GM18498 (cell line): Measurements from ENCODE around the gene SYCP2.
"Not testable (repeated sequence)": the region's sequence is repeated elsewhere in the genome, so short reads cannot be mapped to it uniquely, and the experiment has no call there.

Source experiments
- ATAC-seq: cut with Tn5 transposase; IDR thresholded peaks from one replicate; pipeline ENCODE4 v1.9.1; 2021; ENCODE audit warnings: mild to moderate bottlenecking, moderate library complexity; ENCODE audit not compliant: unreplicated experiment

SYCP2 gene

DNA sequence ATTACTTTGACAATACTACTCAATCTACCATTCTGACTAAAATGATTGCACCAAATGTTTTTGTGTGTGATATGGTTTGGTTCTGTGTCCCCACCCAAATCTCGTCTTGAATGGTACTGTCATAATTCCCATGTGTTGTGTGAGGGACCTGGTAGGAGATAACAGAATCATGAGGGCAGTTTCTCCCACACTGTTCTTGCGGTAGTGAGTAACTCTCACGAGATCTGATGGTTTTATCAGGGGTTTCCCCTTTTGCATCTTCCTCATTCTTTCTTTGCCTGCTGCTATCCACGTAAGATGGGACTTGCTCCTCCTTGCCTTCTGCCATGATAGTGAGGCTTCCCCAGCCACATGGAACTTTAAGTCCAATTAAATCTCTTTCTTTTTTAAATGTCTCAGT lies 20.8 kb downstream of the SYCP2 start:
- ATAC-seq: no peak

DNA sequence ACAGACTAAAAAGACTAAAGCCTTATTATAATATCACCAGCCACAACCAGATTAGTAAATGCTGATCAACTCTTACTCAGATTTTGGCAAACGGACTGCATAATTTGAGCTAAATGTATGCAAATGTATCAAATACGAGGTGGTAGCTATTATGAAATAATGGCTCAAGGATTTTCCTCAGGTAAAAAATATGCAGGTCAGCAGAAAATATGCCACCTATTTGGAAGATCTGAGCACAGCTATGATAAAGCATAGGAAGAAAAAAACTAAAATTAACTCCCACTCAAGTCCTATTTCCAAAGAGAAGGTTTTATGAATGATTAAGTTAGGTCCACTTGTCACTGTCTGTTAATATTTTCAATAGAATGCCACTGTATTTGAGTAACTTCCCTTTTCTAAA lies 22.4 kb downstream of the SYCP2 start:
- ATAC-seq: no peak

DNA sequence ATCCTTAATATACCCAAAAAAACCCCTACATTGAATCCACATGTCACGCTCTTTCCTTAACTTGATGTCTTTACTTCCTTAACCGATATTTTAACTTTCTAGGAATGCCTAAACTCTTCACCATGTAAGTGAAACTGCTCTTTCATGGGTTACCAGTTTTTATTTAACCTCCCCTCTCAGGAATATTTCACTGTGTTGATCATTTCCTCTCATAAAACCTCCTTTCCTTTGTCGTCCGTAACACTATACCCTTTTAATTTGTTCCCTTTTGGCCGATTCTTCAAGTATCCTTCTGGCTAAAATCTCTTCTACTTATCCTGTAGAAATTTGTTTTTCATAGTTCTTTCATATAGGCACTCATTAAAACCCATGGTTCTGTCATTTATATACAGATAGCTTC lies 24.6 kb downstream of the SYCP2 start:
- ATAC-seq: no peak

DNA sequence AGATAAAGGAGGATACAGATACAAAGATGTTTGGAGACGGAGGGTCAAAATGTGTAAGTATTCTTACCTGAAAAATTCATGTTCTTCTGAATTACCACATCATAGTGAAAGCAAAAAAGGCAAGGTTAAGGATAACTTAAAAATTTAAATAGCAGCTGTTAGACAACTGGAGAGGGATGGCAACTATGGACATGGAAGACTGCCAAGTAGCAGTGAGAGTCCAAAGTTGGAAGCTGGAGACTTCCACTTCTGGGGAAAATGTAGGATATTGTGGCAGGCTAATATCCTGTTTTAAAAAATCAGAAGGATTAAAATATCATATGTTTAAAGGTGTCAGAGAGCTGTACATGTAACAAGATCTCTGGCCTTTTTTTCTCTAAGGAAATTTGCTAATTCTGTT lies 29.8 kb downstream of the SYCP2 start:
- ATAC-seq: no peak

DNA sequence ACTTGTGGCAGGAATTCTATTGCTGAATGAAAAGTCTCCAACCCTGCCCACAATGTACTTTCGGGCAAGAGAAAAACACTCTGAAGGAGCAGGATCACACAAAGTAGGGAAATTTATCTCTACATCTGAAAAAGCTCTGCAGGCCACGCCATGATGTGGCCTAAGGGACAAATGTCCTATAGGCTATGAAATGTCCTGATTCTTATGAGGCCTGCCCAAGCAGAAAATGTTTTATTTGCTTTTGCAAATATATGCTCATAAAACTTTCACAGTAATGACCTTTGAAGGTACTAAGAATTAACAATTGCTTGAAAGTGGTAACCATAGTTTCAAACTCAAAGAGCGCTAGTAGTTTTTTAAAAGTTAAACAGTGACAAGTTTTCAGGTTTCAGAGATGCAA lies 31.0 kb downstream of the SYCP2 start:
- ATAC-seq: no peak

DNA sequence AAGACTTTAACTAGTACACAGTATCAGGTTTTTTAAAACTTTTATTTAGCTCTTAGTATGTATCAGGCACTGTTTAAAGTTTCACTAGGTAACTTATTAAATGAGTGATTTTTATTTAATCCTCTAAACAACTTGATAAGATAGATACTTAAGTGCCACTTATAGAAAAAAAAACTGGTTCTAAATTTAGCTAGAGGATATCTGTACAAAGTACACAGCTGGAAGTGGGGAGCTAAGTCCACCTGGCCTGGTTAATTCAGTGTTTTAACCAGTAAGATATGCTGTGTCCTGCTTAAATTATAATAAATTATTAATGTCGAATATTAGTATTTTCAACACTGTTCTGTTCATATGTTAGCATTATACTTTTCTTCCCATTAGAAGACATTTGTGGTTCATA lies 37.5 kb downstream of the SYCP2 start:
- ATAC-seq: no peak

DNA sequence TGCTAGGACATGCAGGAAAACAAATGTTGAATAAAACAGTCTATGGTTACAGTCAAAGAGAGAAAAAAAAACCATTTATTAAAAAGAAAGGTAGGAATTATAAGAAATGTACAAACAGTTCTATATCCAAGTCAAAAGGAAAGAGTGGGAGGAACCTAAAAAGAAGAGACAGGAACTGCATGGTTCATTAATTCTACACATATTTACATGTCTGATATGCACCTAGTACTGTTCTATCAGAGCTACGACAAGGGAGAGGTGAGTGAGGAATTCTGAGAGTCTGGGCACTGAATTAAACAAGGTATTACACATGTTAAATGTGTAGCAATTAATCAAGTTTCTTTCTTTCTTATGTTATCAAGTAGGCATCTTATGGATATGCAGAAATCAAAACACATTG lies 41.9 kb downstream of the SYCP2 start:
- no peak for ATAC-seq

DNA sequence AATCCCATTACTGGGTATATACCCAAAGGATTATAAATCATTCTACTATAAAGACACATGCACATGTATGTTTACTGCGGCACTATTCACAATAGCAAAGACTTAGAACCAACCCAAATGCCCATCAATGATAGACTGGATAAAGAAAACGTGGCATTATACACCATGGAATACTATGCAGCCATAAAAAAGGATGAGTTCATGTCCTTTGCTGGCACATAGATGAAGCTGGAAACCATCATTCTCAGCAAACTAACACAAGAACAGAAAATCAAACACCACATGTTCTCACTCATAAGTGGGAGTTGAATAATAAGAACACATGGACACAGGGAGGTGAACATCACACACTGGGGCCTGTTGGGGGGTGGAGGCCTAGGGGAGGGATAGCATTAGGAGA lies 43.4 kb downstream of the SYCP2 start:
- ATAC-seq: not testable (repeated sequence)

DNA sequence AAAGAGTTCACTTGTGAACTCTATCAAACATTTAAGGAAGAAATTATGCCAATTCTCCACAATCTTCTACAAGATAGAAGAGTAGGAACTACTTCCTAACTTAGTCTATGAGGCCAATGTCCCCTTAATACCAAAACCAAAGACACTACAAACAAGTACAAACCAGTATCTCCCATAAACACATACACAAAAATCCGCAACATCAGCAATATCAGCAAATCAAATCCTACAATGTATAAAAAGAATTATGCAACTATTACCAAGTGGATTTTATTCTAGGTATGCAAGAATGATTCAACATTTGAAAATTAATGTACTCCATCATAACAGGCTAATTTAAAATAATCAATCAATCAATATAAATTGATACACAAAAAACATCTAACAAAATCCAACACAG lies 45.4 kb downstream of the SYCP2 start:
- no peak for ATAC-seq

DNA sequence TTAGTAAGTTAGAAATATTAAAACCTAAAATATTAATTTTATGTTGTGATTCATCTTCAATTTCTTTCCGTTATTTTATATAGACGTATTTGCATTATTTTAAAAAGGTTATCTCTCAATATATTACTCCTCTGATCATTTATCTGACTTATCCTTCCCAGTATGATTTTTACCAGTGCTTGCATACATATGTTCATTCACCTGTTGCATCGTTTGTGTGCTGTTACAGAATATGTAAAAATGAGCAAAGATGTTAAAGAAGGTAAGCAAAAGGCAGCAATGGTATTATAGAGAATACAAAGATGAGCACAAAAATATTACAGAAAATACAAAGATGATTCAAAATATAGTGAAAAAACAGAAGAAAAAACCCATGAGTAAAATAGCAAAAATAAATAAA lies 48.9 kb downstream of the SYCP2 start:
- no peak for ATAC-seq

DNA sequence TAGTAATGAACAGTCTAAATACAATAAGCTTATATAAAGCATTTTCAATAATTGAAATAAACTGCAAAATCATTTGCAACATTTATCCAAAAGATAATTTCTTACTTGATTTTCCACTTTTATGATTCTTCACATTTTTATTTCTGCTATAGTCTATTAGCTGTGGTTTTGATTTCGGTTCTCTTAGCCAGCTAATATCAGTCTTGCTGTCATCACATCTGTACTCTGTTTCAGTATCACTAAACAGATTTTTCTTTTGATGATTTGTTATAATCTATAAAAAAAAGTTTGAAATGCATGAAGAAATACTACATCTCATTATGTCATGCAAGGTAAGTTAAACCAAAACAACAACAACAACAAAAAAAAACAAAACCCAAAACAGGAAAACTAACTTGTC lies 53.2 kb downstream of the SYCP2 start:
- ATAC-seq: no peak

DNA sequence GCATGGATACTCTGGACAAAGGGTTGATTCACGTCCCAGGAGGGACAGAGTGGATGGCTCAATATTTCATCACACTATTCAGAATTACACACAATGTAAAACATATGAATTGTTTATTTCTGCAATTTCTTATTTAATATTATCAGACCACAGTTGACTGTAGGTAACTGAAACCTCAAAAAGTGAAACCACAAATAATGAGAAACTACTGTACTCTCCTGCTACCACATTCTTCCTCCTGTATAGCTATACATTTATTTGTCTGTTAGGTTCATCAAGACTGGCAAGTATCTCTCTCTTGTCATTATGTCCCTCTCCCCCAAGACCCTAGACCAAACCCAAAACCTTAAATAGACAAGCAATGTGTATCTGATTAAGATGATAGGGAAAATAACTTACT lies 60.0 kb downstream of the SYCP2 start:
- no peak for ATAC-seq

DNA sequence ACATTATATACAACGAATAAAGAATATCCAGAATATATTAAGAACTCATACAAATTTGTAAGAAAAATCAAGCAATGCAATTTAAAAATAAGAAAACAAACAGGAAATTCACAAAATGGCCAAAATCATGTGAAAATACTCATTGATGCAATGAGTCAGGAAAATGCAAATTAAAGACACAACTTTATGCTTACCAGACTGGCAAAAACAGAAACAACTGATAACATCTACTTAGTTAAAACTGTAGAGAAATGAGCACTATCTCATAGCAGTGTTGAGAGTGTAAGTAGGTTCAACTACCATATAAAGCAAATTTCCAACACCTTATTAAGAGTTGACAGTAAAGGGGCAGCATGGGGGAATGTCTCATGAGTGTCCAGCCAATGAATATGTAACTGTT lies 62.3 kb downstream of the SYCP2 start:
- no peak for ATAC-seq

DNA sequence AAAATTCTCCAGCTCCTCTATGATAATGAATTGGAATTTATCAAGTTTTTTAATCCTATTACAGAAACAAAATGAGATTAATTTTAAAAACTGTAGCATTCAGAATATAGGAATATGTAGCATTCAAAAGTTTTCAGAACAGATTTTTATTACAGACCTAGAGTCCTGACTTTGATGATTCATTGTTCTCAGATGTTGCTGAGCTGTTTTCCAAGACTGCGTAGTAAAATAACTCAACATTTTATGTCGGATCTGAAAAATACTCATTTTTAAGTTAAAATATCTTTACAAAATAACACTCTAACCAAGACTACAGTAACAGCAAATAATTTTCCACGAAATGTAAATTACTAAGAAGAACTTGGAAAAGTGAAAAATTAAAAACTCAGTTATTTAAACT lies 67.1 kb downstream of the SYCP2 start:
- ATAC-seq: no peak

DNA sequence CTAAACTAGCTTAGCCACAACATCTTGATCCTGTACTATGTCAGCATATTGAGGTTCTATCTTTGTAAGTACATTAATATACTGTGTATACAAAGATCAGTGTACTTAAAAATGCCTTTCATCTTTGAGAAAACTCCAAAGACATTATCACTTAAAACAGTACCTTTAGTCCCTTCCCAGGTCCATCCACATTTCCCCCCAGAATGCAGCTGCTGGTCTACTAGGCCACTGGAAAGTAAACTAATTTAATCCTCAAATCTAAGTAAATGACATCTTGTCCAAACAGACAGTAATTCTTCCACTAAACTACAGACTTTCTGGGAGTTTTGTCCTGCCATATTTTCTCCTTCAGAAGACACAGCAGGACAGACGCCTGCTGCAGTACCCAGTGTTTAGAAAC lies 68.7 kb downstream of the SYCP2 start:
- no peak for ATAC-seq

DNA sequence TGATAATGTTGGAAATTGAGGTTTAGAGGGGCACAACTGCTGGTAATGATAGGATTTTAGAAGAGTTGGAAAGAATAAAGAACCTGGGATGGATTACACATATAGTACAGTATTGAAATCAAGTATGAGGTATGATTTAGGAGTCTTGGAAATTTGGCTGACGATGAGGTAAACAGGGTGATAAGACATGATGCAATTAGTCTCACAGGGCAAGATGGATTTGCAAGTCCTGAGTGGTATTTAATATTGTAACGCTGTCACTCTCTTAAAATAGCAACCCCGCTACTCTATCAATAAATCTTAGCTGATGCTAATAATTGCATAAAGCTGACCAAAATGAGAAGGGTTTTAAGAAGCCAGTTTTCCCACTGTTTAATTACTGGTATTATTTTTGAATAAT lies 70.4 kb downstream of the SYCP2 start:
- no peak for ATAC-seq

DNA sequence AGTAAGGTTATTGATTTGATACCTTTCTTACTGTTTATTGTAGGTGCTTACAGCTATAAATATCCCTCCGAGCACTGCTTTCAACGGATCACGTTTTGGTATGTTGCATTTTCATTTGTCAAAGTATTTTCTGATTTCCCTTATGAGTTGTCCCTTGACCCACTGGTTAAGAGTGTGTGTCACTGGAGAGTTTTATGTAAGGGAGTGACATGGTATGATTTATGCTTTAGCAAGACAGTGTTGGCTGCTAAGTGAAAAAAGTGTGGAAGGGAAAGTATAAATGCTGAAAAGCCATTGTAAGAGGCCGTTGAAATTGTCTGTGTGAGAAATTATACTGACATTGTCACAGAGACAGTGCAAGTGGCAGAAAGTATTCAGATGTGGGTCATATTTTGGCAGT lies 72.0 kb downstream of the SYCP2 start:
- no peak for ATAC-seq

DNA sequence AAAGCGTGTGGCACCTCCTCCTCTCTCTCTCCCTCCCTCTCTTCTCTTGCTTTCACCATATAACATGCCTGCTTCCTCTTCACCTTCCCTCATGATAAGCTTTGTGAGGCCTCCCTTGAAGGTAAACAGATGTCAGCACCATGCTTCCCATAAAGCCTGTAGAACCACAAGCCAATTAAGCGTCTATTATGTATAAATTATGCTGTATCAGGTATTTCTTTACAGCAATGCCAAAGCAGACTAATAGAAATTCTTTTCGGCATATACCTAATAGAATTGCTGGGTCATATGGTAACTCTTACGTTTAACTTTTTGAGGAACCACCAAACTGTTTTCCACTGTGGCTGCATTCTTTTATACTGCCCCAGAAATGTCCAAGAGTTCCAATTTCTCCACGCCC lies 75.0 kb downstream of the SYCP2 start:
- no peak for ATAC-seq

DNA sequence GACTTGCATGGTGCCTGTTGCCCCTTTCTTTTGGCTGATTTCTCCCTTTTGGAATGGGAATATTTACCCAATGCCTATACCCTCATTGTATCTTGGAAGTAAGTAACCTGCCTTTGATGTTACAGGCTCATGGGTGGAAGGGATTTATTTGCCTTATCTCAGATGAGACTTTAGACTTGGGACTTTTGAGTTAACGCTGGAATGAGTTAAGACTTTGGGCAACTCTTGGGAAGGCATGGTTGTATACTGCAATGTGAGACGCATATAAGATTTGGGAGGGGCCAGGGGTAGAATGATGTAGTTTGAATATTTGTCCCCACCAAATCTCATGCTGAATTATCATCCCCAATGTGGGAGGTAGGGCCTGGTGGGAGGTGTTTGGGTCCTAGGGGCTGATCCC lies 75.5 kb downstream of the SYCP2 start:
- ATAC-seq: no peak

DNA sequence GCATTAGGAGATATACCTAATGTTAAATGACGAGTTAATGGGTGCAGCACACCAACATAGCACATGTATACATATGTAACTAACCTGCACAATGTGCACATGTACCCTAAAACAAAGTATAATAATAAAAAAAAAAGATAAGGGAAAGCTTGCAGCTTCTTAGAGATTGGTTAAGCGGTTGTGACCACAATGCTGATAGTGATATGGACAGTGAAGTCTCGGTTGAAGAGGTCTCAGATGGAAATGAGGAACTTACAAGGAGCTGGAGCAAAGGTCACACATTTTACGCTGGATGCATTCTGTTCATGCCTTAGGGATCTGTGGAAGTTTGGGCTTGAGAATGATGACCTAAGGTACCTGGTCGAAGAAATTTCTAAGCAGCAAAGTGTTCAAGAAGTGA lies 76.5 kb downstream of the SYCP2 start:
- ATAC-seq: not testable (repeated sequence)

DNA sequence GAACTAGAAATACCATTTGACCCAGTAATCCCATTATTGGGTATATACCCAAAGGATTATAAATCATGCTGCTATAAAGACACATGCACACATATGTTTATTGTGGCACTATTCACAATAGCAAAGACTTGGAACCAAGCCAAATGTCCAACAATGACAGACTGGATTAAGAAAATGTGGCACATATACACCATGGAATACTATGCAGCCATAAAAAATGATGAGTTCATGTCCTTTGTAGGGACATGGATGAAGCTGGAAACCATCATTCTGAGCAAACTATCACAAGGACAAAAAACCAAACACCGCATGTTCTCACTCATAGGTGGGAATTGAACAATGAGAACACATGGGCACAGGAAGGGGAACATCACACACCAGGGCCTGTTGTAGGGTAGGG lies 76.9 kb downstream of the SYCP2 start:
- ATAC-seq: not testable (repeated sequence)

DNA sequence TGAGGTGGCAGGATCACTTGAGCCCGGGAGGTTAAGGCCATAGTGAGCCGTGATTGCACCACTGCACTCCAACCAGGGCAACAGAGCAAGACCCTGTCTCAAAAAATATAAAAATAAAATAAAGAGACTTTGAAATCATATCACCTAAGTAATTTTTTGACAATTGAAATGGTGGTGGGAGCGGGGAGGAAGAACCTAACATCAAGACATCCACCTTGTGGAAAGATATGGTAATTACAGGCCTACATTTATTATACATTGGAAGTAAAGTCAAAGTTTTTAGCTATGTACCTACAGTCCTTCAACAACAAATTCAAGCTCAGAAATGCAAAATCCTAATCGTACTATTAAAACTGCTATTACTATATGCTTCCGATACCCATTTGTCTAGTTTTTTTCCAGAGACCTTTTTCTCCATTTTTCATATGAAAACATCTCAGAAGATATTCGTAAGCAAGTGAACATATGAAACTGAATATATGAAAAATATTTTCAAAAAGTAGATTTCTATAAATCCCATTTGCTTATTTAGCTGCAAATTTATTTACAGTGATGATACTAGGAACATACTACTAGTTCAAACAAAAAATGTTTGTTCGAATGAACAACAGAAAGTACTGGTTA lies 83.3 kb downstream of the SYCP2 start:
- ATAC-seq: no peak

DNA sequence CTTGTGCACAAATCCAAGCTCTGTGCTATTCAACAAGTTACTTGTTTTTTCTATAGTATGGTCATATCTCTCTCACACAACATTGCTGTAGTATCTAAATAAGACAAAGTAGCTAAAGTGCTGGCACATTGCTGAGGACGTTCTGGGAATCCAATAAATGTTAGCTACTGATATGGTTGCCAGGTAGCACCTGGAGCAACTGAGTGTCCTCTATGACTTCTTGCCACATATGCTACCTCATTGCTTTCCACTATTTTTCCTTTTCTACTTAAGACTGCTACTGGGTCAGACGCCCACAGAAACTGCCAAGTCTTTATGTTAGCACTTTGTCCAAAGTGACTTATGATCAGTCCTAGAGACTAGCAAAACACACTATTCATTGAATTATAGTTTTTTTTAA lies 85.3 kb downstream of the SYCP2 start:
- ATAC-seq: no peak

DNA sequence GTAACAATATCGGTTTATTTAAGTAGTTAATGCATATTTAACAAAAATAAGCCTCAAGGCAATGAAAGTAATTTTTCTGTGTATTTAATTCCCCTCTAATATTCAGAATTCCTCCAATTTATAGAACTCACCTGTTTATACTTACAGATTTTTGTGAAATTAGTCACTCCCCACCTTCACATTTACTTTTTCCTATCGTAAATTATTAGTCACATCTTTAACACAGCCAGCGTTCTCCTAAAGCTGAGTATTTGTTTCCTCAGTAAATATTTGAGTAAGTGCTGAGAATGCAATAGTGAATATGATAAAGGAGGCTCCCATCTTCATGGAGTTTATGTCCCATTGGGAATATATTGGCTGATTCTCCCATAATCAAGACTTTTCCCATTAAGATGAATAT lies 88.0 kb downstream of the SYCP2 start:
- ATAC-seq: no peak
